A673 (cell line): ENCODE results near the gene PRPF4. TPM values are rescaled to one million over a fixed set of nuclear protein-coding genes. Genes with fewer than 3 reads are reported as not detected.

Source experiments
- BruUV-seq: library from RNA; stranded (reverse); fragments of 400-500 nt; replicated peaks from 2 replicates; lab custom pipeline; 2021; lab: Mats Ljungman, UMichigan
- CTCF ChIA-PET: fragments of 300-600 bp; sonication (Branson Sonifier 250); formaldehyde crosslinking; loops from one replicate; lab custom pipeline; 2022; ENCODE audit warnings: antibody characterized with exemption; lab: Charles Lee
- POLR2A ChIA-PET: fragments of 300-600 bp; sonication (Branson Sonifier 250); formaldehyde crosslinking; loops from one replicate; lab custom pipeline; 2022; ENCODE audit warnings: antibody characterized with exemption; ENCODE audit not compliant: low non-redundant PET; lab: Charles Lee
- DNase-seq: peaks from one replicate; pipeline ENCODE4 v3.0.0-alpha.2; 2015; ENCODE audit warnings: low spot score
- H3K27ac ChIP-seq: fragments of 200-600 bp; sonication (generic); 2 replicates; pipeline ENCODE4 v1.5.1; 2016; ENCODE audit warnings: mixed run types, low read depth, mild to moderate bottlenecking, mixed read lengths, antibody characterized with exemption, low read length; ENCODE audit not compliant: poor library complexity, severe bottlenecking
- H3K27me3 ChIP-seq: fragments of 200-600 bp; sonication (generic); replicated peaks from 2 replicates; pipeline ENCODE4 v1.6.1; 2017; ENCODE audit warnings: mixed run types, low read depth, mild to moderate bottlenecking, mixed read lengths, antibody characterized with exemption, low read length; ENCODE audit not compliant: insufficient read depth, poor library complexity
- H3K36me3 ChIP-seq: fragments of 200-600 bp; sonication (generic); 2 replicates; pipeline ENCODE4 v1.6.1; 2016; ENCODE audit warnings: mixed run types, mild to moderate bottlenecking, mixed read lengths, antibody characterized with exemption, low read length; ENCODE audit not compliant: insufficient read depth, poor library complexity, severe bottlenecking
- H3K4me1 ChIP-seq: fragments of 200-600 bp; sonication (generic); 2 replicates; pipeline ENCODE4 v1.6.1; 2017; ENCODE audit warnings: mixed run types, mild to moderate bottlenecking, mixed read lengths, antibody characterized with exemption, low read length; ENCODE audit not compliant: insufficient read depth, poor library complexity, severe bottlenecking
- H3K4me3 ChIP-seq: fragments of 200-600 bp; sonication (generic); 2 replicates; pipeline ENCODE4 v1.5.1; 2016; ENCODE audit warnings: low read depth, mixed run types, mild to moderate bottlenecking, mixed read lengths, low read length; ENCODE audit not compliant: poor library complexity, severe bottlenecking
- H3K9me3 ChIP-seq: fragments of 200-600 bp; sonication (generic); 2 replicates; pipeline ENCODE4 v1.6.1; 2016; ENCODE audit warnings: mixed run types, low read depth, mild to moderate bottlenecking, mixed read lengths, antibody characterized with exemption, low read length; ENCODE audit not compliant: poor library complexity, severe bottlenecking
- CTCF ChIP-seq: fragments of 300-800, 200-600 bp; sonication (generic); conservative IDR thresholded peaks from 2 replicates; pipeline ENCODE4 v1.5.1; 2017; ENCODE audit warnings: low read depth, mild to moderate bottlenecking, antibody characterized with exemption, low read length, moderate library complexity, mixed read lengths
- EZH2 ChIP-seq: fragments of 200-600 bp; sonication (generic); IDR thresholded peaks from 2 replicates; pipeline ENCODE4 v1.6.1; 2017; ENCODE audit warnings: borderline replicate concordance, low read depth, mild to moderate bottlenecking, mixed read lengths, antibody characterized with exemption, low read length; ENCODE audit not compliant: poor library complexity, severe bottlenecking
- intact Hi-C: fragments of 100-400 bp; cut with micrococcal nuclease; formaldehyde crosslinking; loops from one replicate; pipeline ENCODE4 v1.10.0; 2022; ENCODE audit not compliant: unreplicated experiment
- total RNA-seq: library from RNA; stranded (reverse); gene quantifications from 2 replicates; pipeline ENCODE4 v1.2.3, GENCODE V29; 2021

Gene PRPF4
- total RNA-seq, 1 experiment from 2014 or later, result 59.8 TPM

GRCh38 chr9:113257863-113258262, 17.6 kb upstream of the PRPF4 start:
- Histone ChIP-seq H3K4me1 (no peaks in the 10 kb centered on the region), H3K9me3 (no peaks in the 10 kb centered on the region), H3K27me3 (no peaks in the 10 kb centered on the region), H3K27ac (no peak overlapping the region), H3K36me3 (peaks cover 27% of the 10 kb centered on the region), H3K4me3 (no peak overlapping the region)
- no TSS peak for BruUV-seq
- intact Hi-C loops, result no loop called here
- no peak for DNase-seq
- TF ChIP-seq CTCF (no peak), EZH2 (no peak)
- CTCF ChIA-PET, result no interaction called here
- POLR2A ChIA-PET, result no interaction called here

- Histone ChIP-seq H3K27ac (no peak overlapping the region), H3K9me3 (no peaks in the 10 kb centered on the region), H3K4me3 (no peak overlapping the region), H3K36me3 (peaks cover 27% of the 10 kb centered on the region), H3K4me1 (no peaks in the 10 kb centered on the region), H3K27me3 (no peaks in the 10 kb centered on the region)
- CTCF ChIA-PET, result no interaction called here
- BruUV-seq, result no TSS peak
- DNase-seq, result no peak
- intact Hi-C loops, result no loop called here
- no peak for TF ChIP-seq CTCF
- no peak for TF ChIP-seq EZH2
- POLR2A ChIA-PET, result no interaction called here
Observed at GRCh38 chr9:113258282-113258681, 17.2 kb upstream of the PRPF4 start.

- H3K9me3 ChIP-seq, result no peaks in the 10 kb centered on the region
- no peaks in the 10 kb centered on the region for H3K4me1 ChIP-seq
- H3K4me3 ChIP-seq, result no peak overlapping the region
- ChIA-PET CTCF (no interaction called here), POLR2A (no interaction called here)
- H3K27me3 ChIP-seq, result no peaks in the 10 kb centered on the region
- peaks cover 27% of the 10 kb centered on the region for H3K36me3 ChIP-seq
- BruUV-seq, result no TSS peak
- TF ChIP-seq CTCF (no peak), EZH2 (no peak)
- no peak for DNase-seq
- intact Hi-C loops, result no loop called here
- H3K27ac ChIP-seq, result no peak overlapping the region
Observed at GRCh38 chr9:113261917-113262671, 13.4 kb upstream of the PRPF4 start.
